ENCODE results near the gene FAM20C.

Gene FAM20C

DNA sequence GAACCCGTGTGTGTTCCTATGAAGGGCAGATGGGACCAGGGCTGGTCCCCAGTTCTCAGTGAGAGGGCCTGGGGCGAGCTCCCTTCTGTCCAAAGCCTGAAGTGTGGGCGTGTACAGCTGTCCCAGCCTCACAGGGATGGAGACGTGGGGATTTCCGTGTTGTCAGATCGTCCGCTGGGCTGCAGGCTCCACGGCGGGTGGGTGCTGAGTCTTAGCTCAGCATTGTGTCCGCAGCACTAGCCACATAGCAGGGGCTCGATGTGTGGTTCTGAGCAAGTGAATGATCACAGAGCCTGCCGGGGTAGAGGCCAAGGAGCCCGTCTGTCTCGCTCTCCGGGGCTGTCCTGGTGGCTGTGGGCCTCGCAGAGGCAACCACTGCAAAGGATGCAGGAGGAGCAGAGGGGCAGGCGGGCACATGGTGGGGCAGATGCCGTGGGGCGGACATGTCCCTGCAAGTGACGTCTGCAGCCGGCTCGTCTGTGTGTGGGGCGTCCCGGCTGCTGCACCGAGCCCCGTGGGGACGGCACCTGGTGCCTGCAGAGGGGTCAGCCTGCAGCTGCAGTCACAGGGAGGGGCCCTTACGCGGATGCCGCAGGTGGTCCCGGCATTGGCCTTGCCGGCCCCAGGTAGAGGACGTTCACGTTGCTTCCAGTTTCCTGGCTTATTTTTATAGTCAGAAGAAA, 30.9 kb downstream of the FAM20C start:
- no peak for DNase-seq (ENCODE audit: low read depth in 2 of 3, low spot score in 1 of 3)

- DNase-seq (ENCODE audit: low read depth in 2 of 3, low spot score in 1 of 3), result no peak
Observed at GRCh38 chr7:223861-224260, 31.5 kb downstream of the FAM20C start.

DNA sequence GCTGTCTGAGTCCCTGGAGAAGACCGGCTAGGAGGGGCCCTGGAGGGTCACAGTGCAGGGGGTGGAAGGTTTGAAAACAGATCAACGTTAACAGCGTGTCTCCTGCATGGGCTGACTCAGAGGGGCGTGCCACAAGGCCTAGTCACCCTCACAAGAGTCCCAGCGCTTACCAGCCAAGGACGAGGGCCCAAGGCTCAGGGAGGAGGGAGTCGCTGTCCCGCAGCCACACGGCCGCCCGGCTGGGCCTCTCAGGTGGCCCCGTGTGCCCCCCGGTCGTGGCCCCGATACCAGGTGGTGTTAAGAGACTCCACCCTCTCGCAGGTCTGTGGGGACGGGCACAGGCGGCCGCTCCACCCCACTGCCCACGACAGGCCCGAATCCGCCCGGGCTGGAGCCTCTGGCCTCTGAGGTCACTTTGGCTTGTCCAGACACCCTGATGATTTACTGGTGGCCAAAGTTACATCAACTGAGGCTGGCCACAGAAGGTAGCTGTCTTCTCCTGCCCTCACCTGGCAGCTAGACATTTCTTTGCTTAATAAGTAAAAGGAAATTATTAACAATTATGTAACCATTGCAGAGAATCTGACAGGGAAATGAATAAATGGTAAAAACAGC, 34.0 kb downstream of the FAM20C start:
- no peak for DNase-seq (ENCODE audit: low read depth in 2 of 3, low spot score in 1 of 3)

DNA sequence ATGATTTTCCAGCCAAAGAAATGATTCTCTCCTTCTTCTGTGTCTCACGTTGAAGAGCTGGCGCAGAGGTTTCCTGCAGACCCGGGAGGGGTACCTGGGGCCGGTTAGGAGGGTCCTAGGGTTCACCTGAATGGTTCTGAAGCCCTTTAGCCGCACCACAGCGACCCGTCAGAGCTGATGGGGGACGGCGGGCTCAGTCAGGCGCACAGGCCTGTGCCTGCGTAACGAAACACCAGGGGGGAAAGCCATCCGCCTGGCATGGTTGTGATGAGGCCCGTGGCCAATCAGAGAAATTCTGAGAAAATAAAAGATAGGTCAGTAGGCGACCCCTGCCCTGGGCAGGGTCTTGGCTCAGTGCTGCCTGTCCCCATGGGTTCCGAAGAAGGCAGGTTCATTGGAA, 35.6 kb downstream of the FAM20C start:
- DNase-seq (ENCODE audit: low read depth in 2 of 3, low spot score in 1 of 3), result no peak

DNA sequence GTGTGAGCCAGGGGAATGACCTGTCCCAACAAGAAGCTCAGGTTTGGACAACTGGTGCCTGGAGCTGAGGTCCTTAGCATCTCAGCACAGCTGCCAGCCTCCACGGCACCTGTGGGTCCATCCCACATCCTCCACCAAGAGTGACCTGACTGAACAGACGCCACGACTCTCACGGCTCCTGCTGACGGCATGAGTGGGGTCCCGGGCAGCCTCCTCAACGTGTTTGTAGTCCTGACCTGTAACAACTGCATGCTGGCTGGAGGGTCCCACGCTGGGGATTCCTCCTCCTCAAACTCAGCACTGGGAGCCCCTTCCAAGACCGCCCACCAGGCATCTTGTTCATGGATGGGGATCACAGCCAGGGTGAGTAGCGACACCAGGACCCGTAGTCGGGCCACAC, 36.2 kb downstream of the FAM20C start:
- DNase-seq (ENCODE audit: low read depth in 2 of 3, low spot score in 1 of 3), result no peak

DNA sequence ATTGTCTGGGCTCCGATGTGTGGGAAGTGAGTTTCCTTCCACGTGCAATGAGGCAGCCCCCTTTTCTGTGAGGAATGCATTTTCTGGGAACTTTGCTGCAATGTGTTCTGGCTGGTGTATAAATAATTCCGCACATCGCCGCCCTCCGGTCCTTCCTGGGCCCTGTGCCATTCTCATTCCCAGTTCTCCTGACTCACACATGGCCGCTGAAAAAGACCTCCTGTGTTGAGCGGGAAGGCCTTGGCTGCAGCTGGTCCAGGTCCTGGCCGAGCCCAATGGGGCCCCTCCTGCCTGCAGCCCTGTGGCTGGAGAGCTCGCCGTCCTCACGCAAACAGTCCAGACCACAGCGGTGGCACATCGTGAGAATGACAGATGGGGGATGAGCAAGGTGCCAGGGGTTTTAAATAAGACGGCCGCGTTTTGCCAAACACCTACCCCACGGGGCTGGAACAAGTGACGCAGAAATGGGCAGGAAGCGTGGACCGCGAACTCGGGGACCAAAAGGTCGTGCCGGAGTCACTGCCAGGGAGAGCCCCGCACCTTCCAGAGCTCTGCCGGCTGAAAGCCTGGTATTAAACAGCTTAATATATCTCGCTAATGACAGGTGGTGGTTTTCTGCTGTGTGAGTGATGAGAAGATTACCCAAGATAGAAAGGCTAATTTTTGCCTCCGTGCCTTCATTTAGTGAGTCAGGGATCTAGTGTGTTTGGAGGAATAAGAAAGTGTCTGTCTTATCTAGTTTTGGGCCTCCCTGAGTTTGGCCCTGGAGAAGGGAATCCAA, 37.0 kb downstream of the FAM20C start:
- DNase-seq (ENCODE audit: low read depth in 2 of 3, low spot score in 1 of 3), result no peak

- DNase-seq (ENCODE audit: low read depth in 2 of 3, low spot score in 1 of 3), result no peak
Observed at GRCh38 chr7:230274-230673, 37.9 kb downstream of the FAM20C start.

GRCh38 chr7:231030-231857, 38.9 kb downstream of the FAM20C start:
- DNase-seq (ENCODE audit: low read depth in 2 of 3, low spot score in 1 of 3), result no peak

DNA sequence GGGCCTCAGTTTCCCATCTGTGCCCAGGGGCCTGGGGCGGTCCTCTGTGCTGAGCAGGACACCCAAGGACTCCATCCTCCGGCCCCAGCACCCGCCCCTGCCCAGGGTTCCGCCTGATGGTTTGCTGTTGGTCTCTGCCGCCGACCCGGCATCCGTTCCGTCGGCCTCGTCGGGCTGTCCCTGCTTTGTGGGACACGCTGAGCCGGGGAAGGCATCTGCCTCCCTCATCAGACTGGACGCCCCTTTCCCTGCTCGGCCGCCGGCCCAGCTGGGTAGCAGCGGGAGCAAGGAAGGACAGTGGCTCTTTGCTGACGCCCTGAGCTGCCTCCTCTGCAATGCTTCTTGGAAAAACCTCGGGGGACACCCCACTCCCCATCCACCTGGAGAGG, 39.5 kb downstream of the FAM20C start:
- no peak for DNase-seq (ENCODE audit: low read depth in 2 of 3, low spot score in 1 of 3)

DNA sequence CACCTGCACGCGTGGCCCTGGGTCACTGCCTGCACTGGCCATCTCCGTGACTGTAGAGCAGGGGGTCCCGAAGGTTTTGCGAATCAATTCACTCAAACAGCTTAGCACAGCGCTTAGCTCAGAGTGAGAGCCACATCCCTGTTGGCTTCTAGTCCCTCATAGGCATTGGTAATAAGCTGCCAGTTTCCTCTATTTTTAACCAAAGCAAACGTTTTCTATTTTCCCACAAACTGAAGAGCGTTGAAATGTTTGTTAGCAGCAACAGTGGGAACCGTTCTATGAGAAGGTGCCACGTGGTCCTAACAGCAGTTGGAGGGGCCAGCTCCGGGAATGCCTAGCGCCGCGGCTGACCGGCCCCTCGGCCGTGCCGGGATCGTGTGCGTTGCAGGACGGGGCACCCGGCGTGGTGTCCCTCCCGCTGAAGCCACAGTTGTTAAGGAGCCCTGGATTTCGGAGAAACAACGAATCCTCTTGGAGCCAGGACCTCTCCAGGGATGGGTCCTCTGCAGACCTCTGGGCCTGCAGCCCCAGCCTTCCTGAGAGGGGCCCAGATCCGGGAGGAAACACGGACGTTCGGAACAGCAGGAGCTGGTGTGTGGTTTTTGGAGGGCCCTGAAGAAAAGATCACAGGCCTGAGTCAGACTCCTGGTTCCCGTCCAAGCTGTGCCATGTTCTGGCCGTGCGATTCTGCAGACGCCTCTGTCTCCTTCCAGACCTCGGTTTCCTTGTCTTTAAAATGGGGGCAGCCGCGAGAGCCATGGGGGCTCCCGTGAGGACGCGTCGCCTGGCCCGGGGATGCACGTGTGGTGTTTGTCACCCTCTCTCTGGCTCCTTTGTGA, 40.3 kb downstream of the FAM20C start:
- no peak for DNase-seq (ENCODE audit: low read depth in 2 of 3, low spot score in 1 of 3)

- no peak for DNase-seq (ENCODE audit: low read depth in 2 of 3, low spot score in 1 of 3)
Observed at GRCh38 chr7:233249-234035, 41.1 kb downstream of the FAM20C start.

DNA sequence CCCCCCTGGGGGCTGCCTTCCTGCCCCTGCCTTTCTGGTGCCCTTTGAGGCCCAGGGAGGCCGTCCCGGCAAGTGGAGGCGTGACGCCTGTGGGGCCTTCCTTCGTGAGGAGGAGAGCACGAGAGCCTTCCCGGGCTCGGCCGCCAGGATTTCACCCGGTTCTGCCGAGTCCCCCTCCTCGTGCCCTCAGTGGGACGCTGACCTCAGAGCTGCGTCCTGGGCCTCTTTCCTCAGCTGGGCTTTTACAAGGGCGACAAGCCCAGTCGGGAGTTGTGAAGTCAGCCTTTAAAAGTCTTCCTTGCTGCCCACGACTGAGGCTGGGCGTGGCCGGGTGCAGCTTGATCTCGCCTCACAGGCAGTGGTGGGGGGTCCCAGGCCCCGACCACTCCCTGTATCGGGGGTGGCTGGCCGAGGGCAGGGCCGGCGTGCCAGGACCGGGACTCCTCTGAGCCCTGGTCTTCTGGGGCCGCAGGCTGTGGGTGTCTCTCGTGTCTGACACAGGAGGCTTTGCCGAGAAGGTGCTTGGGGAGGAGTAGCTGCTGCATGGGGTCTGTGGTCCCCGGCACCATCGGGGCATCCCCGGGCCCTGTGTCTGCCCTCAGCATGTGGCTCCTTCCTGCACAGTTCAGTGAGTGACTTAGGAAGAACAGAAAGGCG, 41.8 kb downstream of the FAM20C start:
- no peak for DNase-seq (ENCODE audit: low read depth in 2 of 3, low spot score in 1 of 3)

DNA sequence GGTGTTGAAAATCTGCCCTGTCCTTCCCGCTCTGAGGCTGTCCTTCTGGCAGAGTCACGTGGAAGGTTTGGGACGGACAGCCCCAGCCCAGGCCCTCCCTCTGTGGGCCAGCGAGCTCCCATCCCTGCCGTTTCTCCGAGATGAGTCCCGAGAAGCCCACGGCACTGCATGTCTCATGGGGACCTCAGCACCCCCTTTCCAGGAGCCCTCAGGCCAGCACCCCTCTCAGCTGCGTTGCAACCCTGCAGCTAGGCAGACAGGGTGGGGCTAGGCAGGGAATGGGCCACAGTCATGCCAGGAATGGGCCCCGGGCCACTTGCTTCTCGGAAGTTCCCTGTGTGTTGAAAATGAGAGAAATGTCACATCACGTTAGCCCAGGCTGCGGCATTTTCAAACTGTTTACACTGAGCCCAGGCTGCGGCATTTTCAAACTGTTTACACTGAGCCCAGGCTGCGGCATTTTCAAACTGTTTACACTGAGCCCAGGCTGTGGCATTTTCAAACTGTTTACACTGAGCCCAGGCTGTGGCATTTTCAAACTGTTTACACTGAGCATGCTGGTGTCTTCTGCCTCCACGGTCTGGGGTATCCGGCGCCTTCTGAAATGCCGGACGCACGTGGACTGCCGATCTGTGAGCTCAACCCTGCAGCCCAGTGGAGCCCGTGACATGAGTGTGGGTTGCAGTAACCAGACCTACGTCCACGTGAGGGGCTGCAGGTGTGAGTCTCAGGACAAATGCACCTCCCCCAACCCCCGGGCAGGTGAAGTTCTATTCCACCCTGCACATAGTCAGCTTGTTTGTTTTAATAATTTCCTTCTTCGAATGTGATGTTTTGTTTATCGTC, 42.6 kb downstream of the FAM20C start:
- no peak for DNase-seq (ENCODE audit: low read depth in 2 of 3, low spot score in 1 of 3)

- no peak for DNase-seq (ENCODE audit: low read depth in 2 of 3, low spot score in 1 of 3)
Observed at GRCh38 chr7:235576-236395, 43.4 kb downstream of the FAM20C start.

GRCh38 chr7:236967-237366, 44.6 kb downstream of the FAM20C start:
- DNase-seq (ENCODE audit: low read depth in 2 of 3, low spot score in 1 of 3), result no peak

GRCh38 chr7:237385-237784, 45.0 kb downstream of the FAM20C start:
- DNase-seq (ENCODE audit: low read depth in 2 of 3, low spot score in 1 of 3), result no peak

- DNase-seq (ENCODE audit: low read depth in 2 of 3, low spot score in 1 of 3), result no peak
Observed at GRCh38 chr7:240146-240676, 47.8 kb downstream of the FAM20C start.

Data from stimulated activated CD4-positive, alpha-beta T cell treated with anti-CD3 and anti-CD28 coated beads, Interleukin-12 subunit alpha, Interleukin-12 subunit beta, amount 100 ng/mL, for 48 hours (primary cell).